ENCODE data around the gene DCAF4.

DNA sequence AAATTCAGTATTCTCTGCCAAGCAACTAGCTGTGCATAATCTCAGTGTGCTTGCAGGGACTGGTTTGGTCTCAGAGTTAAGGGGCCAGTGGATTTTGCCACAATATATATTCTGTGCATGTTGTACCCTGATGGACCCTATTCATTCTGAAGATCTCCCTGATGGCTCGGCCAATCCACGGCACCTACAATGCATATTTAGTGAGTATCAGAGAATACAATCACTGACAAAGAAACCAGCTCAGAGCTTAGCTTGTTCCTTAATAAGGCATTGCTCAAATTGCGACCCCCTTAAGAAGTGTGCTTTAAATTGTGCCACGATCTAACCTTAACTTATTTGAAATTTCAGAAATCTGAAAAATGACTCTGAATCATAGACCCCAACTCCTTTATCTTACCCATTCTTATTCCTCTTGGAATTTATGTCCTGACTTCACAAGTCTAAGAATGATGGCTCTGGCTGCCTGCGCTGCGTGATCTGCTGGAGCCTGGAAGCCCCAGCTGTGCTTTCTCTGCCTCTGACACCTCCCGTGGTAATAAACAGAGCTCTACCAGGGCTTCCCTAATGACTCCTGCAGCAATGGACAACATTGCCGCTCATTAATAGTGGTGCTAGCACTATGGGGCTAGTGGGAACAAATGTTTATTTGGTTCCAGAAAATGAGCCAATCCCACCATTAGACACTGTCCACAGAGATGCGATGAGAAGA lies 9.0 kb upstream of the DCAF4 start:
- TF ChIP-seq CTCF (IDR thresholded peaks at IDR 0.05) (no peak), POLR2A (IDR thresholded peaks at IDR 0.05) (no peak)
